ENCODE results near the gene KRTAP19-1.

Gene KRTAP19-1

DNA sequence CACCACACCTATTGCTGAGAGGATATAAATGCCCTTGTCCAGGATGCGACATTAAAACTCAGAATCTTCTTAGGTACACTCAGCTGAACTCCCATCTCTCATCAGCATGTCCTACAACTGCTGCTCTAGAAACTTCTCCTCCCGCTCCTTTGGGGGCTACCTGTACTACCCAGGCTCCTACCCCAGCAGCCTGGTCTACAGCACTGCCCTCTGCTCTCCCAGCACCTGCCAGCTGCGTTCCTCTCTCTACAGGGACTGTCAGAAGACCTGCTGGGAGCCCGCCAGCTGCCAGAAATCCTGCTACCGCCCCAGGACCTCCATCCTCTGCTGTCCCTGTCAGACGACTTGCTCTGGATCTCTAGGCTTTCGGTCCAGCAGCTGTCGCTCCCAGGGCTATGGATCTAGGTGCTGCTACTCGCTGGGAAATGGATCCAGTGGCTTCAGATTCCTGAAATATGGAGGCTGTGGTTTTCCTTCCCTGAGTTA, 50.0 kb downstream of the KRTAP19-1 start, which contains the start of gene KRTAP13-4:
TSS of gene KRTAP13-4 (plus strand) at position 51 of the 486 bp plus-strand sequence. CDS start at position 107, 56 bp downstream.
- no peaks in the 10 kb centered on the region for H3K4me1 ChIP-seq (ENCODE audit: control insufficient read depth, insufficient read depth, low read length)
- ChIA-PET CTCF (interaction anchor here (1.1 kb wide), 1 partner anchor 9 kb away, joined by 3 read pairs; no protein-coding TSS in a partner anchor), POLR2A (no interaction called here)
- TF ChIP-seq ZNF2 (tag by site-specific recombination; IDR thresholded peaks at IDR 0.05) (no peak), ZNF266 (tag by site-specific recombination; IDR thresholded peaks at IDR 0.05; ENCODE audit: low read depth) (no peak), SP7 (tag by site-specific recombination; IDR thresholded peaks at IDR 0.05) (no peak), MYNN (tag by site-specific recombination; IDR thresholded peaks at IDR 0.05; ENCODE audit: borderline replicate concordance) (no peak), ZNF664 (tag by site-specific recombination; IDR thresholded peaks at IDR 0.05) (no peak), ZNF654 (tag by site-specific recombination; IDR thresholded peaks at IDR 0.05; ENCODE audit: low read depth) (no peak), ZNF660 (tag by site-specific recombination; IDR thresholded peaks at IDR 0.05) (no peak), GLI2 (tag by site-specific recombination; IDR thresholded peaks at IDR 0.05; ENCODE audit: borderline replicate concordance, low read depth) (no peak), GLIS1 (tag by site-specific recombination; IDR thresholded peaks at IDR 0.05) (no peak), ZNF843 (tag by site-specific recombination; IDR thresholded peaks at IDR 0.05) (no peak), ZNF701 (tag by site-specific recombination; IDR thresholded peaks at IDR 0.05) (no peak), ZBTB1 (tag by site-specific recombination; IDR thresholded peaks at IDR 0.05) (no peak), EGR2 (tag by site-specific recombination; IDR thresholded peaks at IDR 0.05; ENCODE audit: low read depth) (no peak), SETDB1 (IDR thresholded peaks at IDR 0.05; ENCODE audit: insufficient read length, low read length) (no peak)
- TF ChIP-seq, protein P1, sequence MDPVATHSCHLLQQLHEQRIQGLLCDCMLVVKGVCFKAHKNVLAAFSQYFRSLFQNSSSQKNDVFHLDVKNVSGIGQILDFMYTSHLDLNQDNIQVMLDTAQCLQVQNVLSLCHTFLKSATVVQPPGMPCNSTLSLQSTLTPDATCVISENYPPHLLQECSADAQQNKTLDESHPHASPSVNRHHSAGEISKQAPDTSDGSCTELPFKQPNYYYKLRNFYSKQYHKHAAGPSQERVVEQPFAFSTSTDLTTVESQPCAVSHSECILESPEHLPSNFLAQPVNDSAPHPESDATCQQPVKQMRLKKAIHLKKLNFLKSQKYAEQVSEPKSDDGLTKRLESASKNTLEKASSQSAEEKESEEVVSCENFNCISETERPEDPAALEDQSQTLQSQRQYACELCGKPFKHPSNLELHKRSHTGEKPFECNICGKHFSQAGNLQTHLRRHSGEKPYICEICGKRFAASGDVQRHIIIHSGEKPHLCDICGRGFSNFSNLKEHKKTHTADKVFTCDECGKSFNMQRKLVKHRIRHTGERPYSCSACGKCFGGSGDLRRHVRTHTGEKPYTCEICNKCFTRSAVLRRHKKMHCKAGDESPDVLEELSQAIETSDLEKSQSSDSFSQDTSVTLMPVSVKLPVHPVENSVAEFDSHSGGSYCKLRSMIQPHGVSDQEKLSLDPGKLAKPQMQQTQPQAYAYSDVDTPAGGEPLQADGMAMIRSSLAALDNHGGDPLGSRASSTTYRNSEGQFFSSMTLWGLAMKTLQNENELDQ (tag by site-specific recombination; IDR thresholded peaks at IDR 0.05; ENCODE audit: low read depth), result no peak
- TF ChIP-seq, protein P2, sequence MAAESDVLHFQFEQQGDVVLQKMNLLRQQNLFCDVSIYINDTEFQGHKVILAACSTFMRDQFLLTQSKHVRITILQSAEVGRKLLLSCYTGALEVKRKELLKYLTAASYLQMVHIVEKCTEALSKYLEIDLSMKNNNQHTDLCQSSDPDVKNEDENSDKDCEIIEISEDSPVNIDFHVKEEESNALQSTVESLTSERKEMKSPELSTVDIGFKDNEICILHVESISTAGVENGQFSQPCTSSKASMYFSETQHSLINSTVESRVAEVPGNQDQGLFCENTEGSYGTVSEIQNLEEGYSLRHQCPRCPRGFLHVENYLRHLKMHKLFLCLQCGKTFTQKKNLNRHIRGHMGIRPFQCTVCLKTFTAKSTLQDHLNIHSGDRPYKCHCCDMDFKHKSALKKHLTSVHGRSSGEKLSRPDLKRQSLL (tag by site-specific recombination; IDR thresholded peaks at IDR 0.05), result no peak
- TF ChIP-seq, protein P3, sequence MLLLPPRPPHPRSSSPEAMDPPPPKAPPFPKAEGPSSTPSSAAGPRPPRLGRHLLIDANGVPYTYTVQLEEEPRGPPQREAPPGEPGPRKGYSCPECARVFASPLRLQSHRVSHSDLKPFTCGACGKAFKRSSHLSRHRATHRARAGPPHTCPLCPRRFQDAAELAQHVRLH (tag by site-specific recombination; IDR thresholded peaks at IDR 0.05), result no peak
- TF ChIP-seq, protein P4, sequence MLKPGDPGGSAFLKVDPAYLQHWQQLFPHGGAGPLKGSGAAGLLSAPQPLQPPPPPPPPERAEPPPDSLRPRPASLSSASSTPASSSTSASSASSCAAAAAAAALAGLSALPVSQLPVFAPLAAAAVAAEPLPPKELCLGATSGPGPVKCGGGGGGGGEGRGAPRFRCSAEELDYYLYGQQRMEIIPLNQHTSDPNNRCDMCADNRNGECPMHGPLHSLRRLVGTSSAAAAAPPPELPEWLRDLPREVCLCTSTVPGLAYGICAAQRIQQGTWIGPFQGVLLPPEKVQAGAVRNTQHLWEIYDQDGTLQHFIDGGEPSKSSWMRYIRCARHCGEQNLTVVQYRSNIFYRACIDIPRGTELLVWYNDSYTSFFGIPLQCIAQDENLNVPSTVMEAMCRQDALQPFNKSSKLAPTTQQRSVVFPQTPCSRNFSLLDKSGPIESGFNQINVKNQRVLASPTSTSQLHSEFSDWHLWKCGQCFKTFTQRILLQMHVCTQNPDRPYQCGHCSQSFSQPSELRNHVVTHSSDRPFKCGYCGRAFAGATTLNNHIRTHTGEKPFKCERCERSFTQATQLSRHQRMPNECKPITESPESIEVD (tag by site-specific recombination; IDR thresholded peaks at IDR 0.05), result no peak
- no peak within 1 kb of the TSS for H3K27ac ChIP-seq (ENCODE audit: extremely low read depth, low read depth, low read length)
- no peaks in the 10 kb centered on the region for H3K36me3 ChIP-seq (ENCODE audit: control insufficient read depth in 2 of 2, insufficient read depth in 1 of 2, low read length in 2 of 2)
- no peaks in the 10 kb centered on the region for H3K9me3 ChIP-seq (ENCODE audit: control insufficient read depth, insufficient read depth, low read depth, low read length)
- no peak within 1 kb of the TSS for H3K4me3 ChIP-seq (ENCODE audit: low read depth, low read length)

Measured in HEK293 (cell line).